ENCODE results near the gene GPX4.

The GPX4 gene

DNA sequence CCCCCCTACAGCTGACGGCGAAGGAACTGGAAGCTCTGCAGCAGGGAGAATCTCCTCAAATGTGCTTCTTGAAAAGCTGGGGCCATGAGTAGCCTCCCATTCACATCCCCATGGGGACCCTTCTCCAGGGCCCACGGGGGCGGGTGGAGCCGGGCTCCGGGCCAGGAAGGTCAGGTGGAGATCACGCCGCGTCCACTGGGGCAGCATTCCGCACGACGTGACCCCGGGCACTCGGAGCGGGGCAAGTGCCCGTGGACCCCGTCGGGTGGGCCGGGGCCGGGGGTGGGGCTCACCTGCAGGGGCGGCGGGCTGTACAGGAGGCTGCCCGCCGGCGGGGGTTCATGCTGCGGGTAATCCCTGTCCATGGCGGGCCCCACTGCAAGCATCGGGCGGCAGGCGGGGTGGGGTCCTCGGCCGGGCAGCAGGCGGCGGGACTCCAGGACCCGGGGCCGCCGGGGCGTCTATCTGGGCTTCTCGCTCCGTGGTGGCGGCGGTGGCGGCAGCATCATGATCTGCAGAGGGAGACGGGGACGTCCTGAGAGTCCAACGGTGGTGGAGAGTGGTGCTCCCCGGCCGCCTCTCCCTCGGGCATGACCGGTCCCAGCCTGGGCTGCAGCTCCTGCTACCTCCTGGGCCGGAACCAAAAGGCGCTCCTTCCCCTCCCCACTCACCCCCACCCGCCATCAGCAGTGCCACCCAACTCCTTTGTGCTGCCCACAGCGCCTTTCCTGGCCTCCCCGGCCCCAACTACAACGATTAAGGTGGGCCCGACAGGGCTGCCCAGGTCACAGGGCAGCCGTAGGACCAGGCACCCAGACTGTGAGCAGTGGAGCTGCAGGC is 50.3 kb downstream of the GPX4 start:
- DNase-seq: no peak

DNA sequence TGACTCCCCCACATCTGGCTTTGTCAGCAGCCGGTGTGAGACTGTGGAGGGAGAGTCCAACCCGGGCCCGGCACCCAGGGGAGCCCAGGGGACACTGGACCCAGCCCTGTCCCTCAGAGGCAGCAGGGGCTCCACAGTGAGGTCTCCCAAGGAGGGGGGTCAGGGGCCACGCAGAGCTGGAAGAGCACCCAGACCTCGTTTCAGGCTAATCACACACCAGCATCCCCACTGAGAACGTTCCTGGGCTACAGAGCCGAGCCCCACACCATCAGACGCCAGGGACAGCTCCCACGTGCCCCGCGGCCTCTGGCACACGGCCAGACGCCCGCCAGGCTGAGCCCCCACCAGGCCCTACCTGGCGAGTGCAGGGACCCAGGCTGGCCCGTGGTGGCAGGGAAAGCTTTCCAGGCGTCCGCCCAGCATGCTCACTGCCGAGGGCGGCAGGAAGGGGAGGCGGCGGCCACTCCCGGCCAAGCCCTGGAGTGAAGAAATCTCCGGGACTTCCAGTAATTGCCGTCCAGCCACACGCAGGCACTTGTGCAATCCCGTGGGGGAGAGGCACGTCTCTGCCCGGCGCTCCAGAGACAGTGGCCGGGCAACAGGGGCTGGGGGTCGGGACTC is 51.0 kb downstream of the GPX4 start:
- DNase-seq: no peak

DNA sequence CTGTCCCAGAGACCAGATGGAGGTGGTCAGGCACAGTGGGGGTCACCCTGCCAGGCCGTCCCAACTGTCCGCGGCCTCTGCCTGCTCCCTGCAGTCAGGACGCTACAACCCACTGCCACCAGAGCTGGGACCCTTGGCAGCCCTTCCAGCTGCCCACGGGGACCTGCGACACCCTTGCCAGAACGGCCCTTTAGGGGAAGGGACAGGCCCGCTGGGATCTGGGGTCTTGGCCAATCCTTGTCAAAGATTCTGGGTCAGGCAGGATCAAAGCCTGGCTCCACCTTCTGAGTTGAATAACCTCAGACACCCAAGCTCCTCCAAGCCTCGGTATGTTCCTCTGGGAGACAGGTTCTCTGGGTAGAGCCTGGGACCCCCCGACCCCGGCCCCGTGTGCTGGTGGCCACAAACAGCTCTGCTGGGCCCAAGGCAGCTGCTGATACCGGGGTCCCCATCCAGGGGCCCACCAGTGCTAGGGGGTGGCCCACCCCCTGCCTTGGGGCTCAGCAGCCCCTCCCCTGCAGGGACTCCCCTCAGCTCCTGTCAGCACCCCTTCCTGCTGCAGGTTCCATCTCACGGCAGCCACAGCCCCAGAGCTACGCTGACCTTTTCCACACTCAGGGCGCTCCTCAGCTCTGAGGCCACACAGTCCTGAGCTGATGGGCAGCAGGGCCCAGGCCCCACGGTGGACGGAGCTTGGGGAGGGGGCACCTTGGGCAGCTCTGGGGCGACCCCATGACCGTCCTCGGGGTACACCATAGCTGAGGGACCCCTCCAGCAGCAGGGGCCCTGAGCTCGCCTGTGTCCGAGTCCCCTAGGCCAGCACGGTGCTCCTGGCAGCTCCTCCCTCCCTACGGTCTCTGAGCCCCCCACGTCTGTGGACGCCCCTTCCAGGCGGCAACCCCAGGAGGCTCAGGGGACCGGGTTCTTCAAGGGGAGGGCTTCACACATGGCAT is 51.8 kb downstream of the GPX4 start:
- no peak for DNase-seq

Measured in KG1 (cell line).